WTC11 (cell line): ENCODE results near the gene PTPRC.

Experiments used
- OVOL2 ChIP-seq: fragments of 250-450 bp; sonication (Bioruptor Pico); IDR thresholded peaks from 2 replicates; pipeline ENCODE4 v1.9.0; 2021; ENCODE audit warnings: mild to moderate bottlenecking, borderline replicate concordance
- TEAD1 ChIP-seq: sonication (generic); formaldehyde crosslinking; IDR thresholded peaks from 2 replicates; pipeline ENCODE4 v1.8.0; 2022; ENCODE audit warnings: mild to moderate bottlenecking, missing genetic modification reagents
- ZNF121 ChIP-seq: sonication (generic); formaldehyde crosslinking; IDR thresholded peaks from 2 replicates; pipeline ENCODE4 v1.8.0; 2023; ENCODE audit warnings: missing genetic modification reagents
- TF ChIP-seq, protein P1 (sequence below): fragments of 200-600 bp; IDR thresholded peaks from 2 replicates; pipeline ENCODE4 v1.8.0; 2022; ENCODE audit warnings: antibody characterized with exemption

DNA sequence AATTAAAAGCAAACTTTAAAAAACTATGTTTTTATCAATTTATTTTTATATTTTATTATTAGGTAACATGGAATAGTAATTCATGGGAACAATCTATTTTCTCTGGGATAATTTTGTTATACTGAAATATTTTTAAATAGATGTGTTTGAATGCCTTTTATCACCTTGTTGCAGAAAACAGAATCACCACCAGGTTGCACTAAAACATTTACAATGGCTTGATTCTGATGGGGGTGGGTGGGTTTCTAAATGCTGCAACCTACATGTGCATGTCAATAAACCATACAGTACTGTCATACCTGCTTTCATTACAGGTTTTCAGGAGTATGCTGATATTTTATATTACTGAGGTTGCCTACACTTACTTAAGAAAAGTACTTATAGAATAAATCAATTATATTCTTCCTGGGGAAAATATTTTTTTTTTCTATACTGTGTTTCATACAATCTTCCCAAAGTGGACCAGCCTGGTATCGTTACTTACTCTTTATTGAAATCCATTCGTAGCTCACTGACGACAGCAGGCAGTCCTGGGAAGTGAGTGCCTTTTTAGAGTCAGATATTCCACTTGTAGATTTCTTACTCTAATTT lies 132.8 kb downstream of the PTPRC start:
- TF ChIP-seq, protein P1, sequence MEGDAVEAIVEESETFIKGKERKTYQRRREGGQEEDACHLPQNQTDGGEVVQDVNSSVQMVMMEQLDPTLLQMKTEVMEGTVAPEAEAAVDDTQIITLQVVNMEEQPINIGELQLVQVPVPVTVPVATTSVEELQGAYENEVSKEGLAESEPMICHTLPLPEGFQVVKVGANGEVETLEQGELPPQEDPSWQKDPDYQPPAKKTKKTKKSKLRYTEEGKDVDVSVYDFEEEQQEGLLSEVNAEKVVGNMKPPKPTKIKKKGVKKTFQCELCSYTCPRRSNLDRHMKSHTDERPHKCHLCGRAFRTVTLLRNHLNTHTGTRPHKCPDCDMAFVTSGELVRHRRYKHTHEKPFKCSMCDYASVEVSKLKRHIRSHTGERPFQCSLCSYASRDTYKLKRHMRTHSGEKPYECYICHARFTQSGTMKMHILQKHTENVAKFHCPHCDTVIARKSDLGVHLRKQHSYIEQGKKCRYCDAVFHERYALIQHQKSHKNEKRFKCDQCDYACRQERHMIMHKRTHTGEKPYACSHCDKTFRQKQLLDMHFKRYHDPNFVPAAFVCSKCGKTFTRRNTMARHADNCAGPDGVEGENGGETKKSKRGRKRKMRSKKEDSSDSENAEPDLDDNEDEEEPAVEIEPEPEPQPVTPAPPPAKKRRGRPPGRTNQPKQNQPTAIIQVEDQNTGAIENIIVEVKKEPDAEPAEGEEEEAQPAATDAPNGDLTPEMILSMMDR: 0 out of 2 replicates have a peak, but pooled peaks have one; percentile 21
- no peak for TF ChIP-seq ZNF121
- no peak for TF ChIP-seq OVOL2 (CRISPR knock-in tag)
- no peak for TF ChIP-seq TEAD1 (CRISPR knock-in tag)
